ENCODE results near the gene GALNT2. TPM values are rescaled to one million over a fixed set of nuclear protein-coding genes. Genes with fewer than 3 reads are reported as not detected.

The GALNT2 gene
- total RNA-seq, 4 donors from 2014 or later = 47.9 to 78.6 (median 60.0) TPM

- TF ChIP-seq EP300 (IDR thresholded peaks at IDR 0.05) = no peak
- no peak for TF ChIP-seq POLR2A (IDR thresholded peaks at IDR 0.05)
- no peak for TF ChIP-seq CTCF (IDR thresholded peaks at IDR 0.05)
- 88% methylated on average over 8 of the region's 8 CpGs for WGBS, 2 donors
- Histone ChIP-seq H3K4me1 (peaks cover 0 to 6% (median 3%) of the 10 kb centered on the region in 4 donors), H3K9me3 (no peaks in the 10 kb centered on the region), H3K4me3 (no peak overlapping the region), H3K27me3 (no peaks in the 10 kb centered on the region), H3K27ac (no peak overlapping the region), H3K36me3 (peaks cover 0 to 82% (median 12%) of the 10 kb centered on the region in 3 donors)
- DNase-seq (ENCODE audit: low spot score in 2 of 2) = no peak
Observed at GRCh38 chr1:230264342-230264741, 197.3 kb downstream of the GALNT2 start.

- DNase-seq (ENCODE audit: low spot score in 2 of 2) = no peak
- Histone ChIP-seq H3K9me3 (no peaks in the 10 kb centered on the region), H3K36me3 (peaks cover 0 to 78% (median 12%) of the 10 kb centered on the region in 3 donors), H3K4me1 (peaks cover 0 to 17% (median 7%) of the 10 kb centered on the region in 4 donors), H3K27me3 (no peaks in the 10 kb centered on the region), H3K27ac (no peak overlapping the region), H3K4me3 (no peak overlapping the region)
- no peak for TF ChIP-seq EP300 (IDR thresholded peaks at IDR 0.05)
- no peak for TF ChIP-seq CTCF (IDR thresholded peaks at IDR 0.05)
- no peak for TF ChIP-seq POLR2A (IDR thresholded peaks at IDR 0.05)
- WGBS, 2 donors = 96% methylated on average over 17 of the region's 17 CpGs
Observed at GRCh38 chr1:230265200-230266115, 198.4 kb downstream of the GALNT2 start.

- Histone ChIP-seq H3K4me3 (no peak overlapping the region), H3K27me3 (no peaks in the 10 kb centered on the region), H3K4me1 (peaks cover 0 to 22% (median 7%) of the 10 kb centered on the region in 4 donors), H3K36me3 (peaks cover 0 to 81% (median 12%) of the 10 kb centered on the region in 3 donors), H3K27ac (no peak overlapping the region), H3K9me3 (no peaks in the 10 kb centered on the region)
- TF ChIP-seq EP300 (IDR thresholded peaks at IDR 0.05) = no peak
- no peak for TF ChIP-seq CTCF (IDR thresholded peaks at IDR 0.05)
- no peak for TF ChIP-seq POLR2A (IDR thresholded peaks at IDR 0.05)
- WGBS, 2 donors = 21 to 55% methylated on average over 2 of the region's 2 CpGs
- no peak for DNase-seq (ENCODE audit: low spot score in 2 of 2)
Observed at GRCh38 chr1:230266456-230266855, 199.4 kb downstream of the GALNT2 start.

- Histone ChIP-seq H3K9me3 (no peaks in the 10 kb centered on the region), H3K27me3 (no peaks in the 10 kb centered on the region), H3K36me3 (peaks cover 0 to 81% (median 12%) of the 10 kb centered on the region in 3 donors), H3K27ac (no peak overlapping the region), H3K4me3 (no peak overlapping the region), H3K4me1 (peaks cover 0 to 22% (median 7%) of the 10 kb centered on the region in 4 donors)
- no peak for DNase-seq (ENCODE audit: low spot score in 2 of 2)
- no peak for TF ChIP-seq POLR2A (IDR thresholded peaks at IDR 0.05)
- WGBS, 2 donors = 87 to 92% methylated on average over 17 of the region's 17 CpGs
Observed at GRCh38 chr1:230267338-230268065, 200.5 kb downstream of the GALNT2 start.

- peaks cover 0 to 71% (median 8%) of the 10 kb centered on the region in 3 donors for H3K36me3 ChIP-seq
- 74 to 80% methylated on average over 18 to 19 of the region's 19 CpGs for WGBS, 2 donors
- peaks cover 0 to 22% (median 7%) of the 10 kb centered on the region in 4 donors for H3K4me1 ChIP-seq
- no peak overlapping the region for H3K4me3 ChIP-seq
- TF ChIP-seq CTCF (IDR thresholded peaks at IDR 0.05) (peak; percentile 48 to 53 (median 49)), POLR2A (IDR thresholded peaks at IDR 0.05) (no peak), EP300 (IDR thresholded peaks at IDR 0.05) (peak in 1 of 2 donors; percentile 27)
- no peaks in the 10 kb centered on the region for H3K27me3 ChIP-seq
- peak overlapping the region in 2 of 4 donors; percentile 28 to 51 for H3K27ac ChIP-seq
- H3K9me3 ChIP-seq = no peaks in the 10 kb centered on the region
- no peak for DNase-seq (ENCODE audit: low spot score in 2 of 2)
Observed at GRCh38 chr1:230268371-230269170, 201.5 kb downstream of the GALNT2 start.

Measured in tibial nerve (tissue), 4 donors.